Measurements from ENCODE around the gene FAM107B.
"Not testable (repeated sequence)": the region's sequence is repeated elsewhere in the genome, so short reads cannot be mapped to it uniquely, and the experiment has no call there.

Gene FAM107B

DNA sequence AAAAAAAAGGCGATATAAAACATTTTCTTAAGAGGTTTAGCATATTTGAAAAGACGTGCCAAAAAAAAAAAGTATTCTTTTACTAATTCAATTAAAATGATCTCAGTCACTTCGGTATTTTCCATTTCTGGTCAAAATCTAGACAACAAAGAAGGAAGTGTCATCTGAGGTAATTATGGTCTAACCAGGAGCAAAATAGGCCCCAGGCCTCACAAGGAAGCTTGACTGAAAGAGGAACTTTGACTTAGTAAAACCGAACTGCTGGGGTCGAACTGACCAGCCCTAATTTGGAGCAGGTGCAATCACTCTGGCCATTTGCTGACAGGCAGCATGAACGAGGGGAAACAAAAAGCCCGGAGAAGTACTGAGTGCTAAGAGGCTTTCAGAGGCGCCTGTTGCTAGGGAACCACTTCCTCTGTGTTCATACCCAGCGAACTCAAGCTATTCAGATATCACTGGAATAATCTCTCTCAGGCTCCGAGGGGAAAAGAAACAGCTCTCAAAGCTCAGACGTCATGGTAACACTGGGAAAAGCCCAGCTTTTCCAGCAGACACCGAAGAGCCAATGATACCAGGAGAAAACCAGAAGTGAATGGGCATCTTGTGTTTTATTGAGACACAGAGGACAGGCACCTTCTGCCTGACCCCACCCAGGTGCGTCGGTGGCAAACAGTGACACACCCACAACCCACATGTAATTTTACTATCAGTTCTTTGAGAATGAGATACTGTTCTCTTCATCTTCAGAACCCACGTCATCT is 126.5 kb downstream of the FAM107B start:
- H3K36me3 ChIP-seq (ENCODE audit: control insufficient read depth, insufficient read depth, low read length, severe bottlenecking) = no peaks in the 10 kb centered on the region
- peak overlapping the region; percentile 26 for H3K4me3 ChIP-seq (ENCODE audit: low read length)
- H3K27me3 ChIP-seq (replicated peaks; ENCODE audit: control insufficient read depth, insufficient read depth, low read length) = no peaks in the 10 kb centered on the region
- DNase-seq (ENCODE audit: low read depth) = peak; percentile 77
- H3K9me3 ChIP-seq (ENCODE audit: control insufficient read depth, low read length) = peaks cover 2% of the 10 kb centered on the region
- peaks cover 13% of the 10 kb centered on the region for H3K4me1 ChIP-seq (ENCODE audit: control insufficient read depth, insufficient read depth, low read length)
- H3K9ac ChIP-seq (ENCODE audit: low read length) = no peak overlapping the region

GRCh38 chr10:14645239-14645960 is 129.3 kb downstream of the FAM107B start:
- H3K9ac ChIP-seq (ENCODE audit: low read length) = no peak overlapping the region
- H3K9me3 ChIP-seq (ENCODE audit: control insufficient read depth, low read length) = peaks cover 18% of the 10 kb centered on the region
- no peaks in the 10 kb centered on the region for H3K36me3 ChIP-seq (ENCODE audit: control insufficient read depth, insufficient read depth, low read length, severe bottlenecking)
- peaks cover 10% of the 10 kb centered on the region for H3K4me1 ChIP-seq (ENCODE audit: control insufficient read depth, insufficient read depth, low read length)
- DNase-seq (ENCODE audit: low read depth) = no peak
- H3K4me3 ChIP-seq (ENCODE audit: low read length) = no peak overlapping the region
- H3K27me3 ChIP-seq (replicated peaks; ENCODE audit: control insufficient read depth, insufficient read depth, low read length) = peaks cover 11% of the 10 kb centered on the region

GRCh38 chr10:14639637-14640036 is 135.1 kb downstream of the FAM107B start:
- H3K36me3 ChIP-seq (ENCODE audit: control insufficient read depth, insufficient read depth, low read length, severe bottlenecking) = no peaks in the 10 kb centered on the region
- no peaks in the 10 kb centered on the region for H3K4me1 ChIP-seq (ENCODE audit: control insufficient read depth, insufficient read depth, low read length)
- peaks cover 37% of the 10 kb centered on the region for H3K27me3 ChIP-seq (replicated peaks; ENCODE audit: control insufficient read depth, insufficient read depth, low read length)
- H3K9ac ChIP-seq (ENCODE audit: low read length) = no peak overlapping the region
- H3K9me3 ChIP-seq (ENCODE audit: control insufficient read depth, low read length) = peaks cover 18% of the 10 kb centered on the region
- DNase-seq (ENCODE audit: low read depth) = no peak
- H3K4me3 ChIP-seq (ENCODE audit: low read length) = no peak overlapping the region

GRCh38 chr10:14635043-14635710 is 139.5 kb downstream of the FAM107B start:
- Histone ChIP-seq H3K4me3 (ENCODE audit: low read length) (no peak overlapping the region), H3K9me3 (ENCODE audit: control insufficient read depth, low read length) (no peaks in the 10 kb centered on the region), H3K4me1 (ENCODE audit: control insufficient read depth, insufficient read depth, low read length) (no peaks in the 10 kb centered on the region), H3K27me3 (replicated peaks; ENCODE audit: control insufficient read depth, insufficient read depth, low read length) (peaks cover 23% of the 10 kb centered on the region), H3K9ac (ENCODE audit: low read length) (no peak overlapping the region), H3K36me3 (ENCODE audit: control insufficient read depth, insufficient read depth, low read length, severe bottlenecking) (no peaks in the 10 kb centered on the region)
- DNase-seq (ENCODE audit: low read depth) = no peak

DNA sequence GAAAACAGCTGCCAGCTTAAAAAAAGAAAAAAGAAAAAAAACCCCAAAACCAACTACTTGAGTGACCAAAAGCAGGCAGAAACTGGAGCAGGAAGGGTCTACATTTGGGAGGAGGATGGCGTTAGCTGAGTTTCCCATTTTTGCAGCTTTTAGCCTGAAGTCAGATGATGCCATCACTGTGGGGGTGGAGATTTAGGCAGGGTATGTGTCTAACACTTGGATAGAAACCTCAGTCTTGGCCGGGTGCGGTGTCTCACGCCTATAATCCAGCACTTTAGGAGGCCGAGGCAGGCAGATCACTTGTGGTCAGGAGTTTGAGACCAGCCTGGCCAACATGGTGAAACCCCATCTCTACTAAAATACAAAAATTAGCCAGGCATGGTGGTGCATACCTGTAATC is 140.1 kb downstream of the FAM107B start:
- peaks cover 17% of the 10 kb centered on the region for H3K27me3 ChIP-seq (replicated peaks; ENCODE audit: control insufficient read depth, insufficient read depth, low read length)

DNA sequence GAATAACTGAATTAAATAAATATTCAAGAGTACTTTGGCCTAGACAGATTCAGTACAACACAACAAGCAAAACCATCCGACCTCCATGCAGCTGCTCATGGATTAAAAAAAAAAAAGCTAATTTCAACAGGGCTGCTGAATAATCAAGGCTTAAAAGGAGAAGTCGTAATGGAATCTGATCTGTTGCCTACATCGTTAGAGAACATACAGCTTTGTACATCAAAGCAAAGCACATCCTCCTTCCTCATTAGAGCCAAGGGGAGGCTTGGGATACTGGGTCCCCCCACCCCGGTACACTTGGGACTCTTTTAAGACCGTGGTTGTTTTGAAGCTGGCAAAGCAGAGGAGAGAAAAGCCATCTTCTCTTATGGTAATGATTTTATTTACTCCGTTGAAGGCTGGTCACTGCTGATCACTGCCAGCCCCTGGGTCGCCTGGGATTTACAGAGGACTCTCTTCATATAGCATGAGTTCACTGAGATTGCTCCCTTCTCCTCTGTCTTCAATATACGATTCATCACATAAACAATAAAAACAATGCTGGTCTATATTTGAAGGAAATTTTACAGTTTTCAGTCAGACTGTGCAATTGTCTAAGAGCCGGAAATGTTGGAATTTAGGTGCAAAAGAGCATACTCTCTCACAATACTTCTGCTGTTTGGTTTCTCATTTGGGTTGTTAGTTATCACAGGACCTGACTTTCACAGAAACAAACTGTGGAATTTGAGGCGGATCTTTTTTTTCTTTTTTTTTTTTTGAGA is 148.8 kb downstream of the FAM107B start:
- no peaks in the 10 kb centered on the region for H3K27me3 ChIP-seq (replicated peaks; ENCODE audit: control insufficient read depth, insufficient read depth, low read length)
- no peaks in the 10 kb centered on the region for H3K36me3 ChIP-seq (ENCODE audit: control insufficient read depth, insufficient read depth, low read length, severe bottlenecking)
- peaks cover 8% of the 10 kb centered on the region for H3K4me1 ChIP-seq (ENCODE audit: control insufficient read depth, insufficient read depth, low read length)
- no peak overlapping the region for H3K9ac ChIP-seq (ENCODE audit: low read length)
- H3K4me3 ChIP-seq (ENCODE audit: low read length) = no peak overlapping the region
- H3K9me3 ChIP-seq (ENCODE audit: control insufficient read depth, low read length) = no peaks in the 10 kb centered on the region
- no peak for DNase-seq (ENCODE audit: low read depth)

More for the DNA sequence above, 140.1 kb downstream of the FAM107B start:
- DNase-seq (ENCODE audit: low read depth); H3K9ac ChIP-seq (ENCODE audit: low read length); H3K36me3 ChIP-seq (ENCODE audit: control insufficient read depth, insufficient read depth, low read length, severe bottlenecking); H3K4me3 ChIP-seq (ENCODE audit: low read length); H3K4me1 ChIP-seq (ENCODE audit: control insufficient read depth, insufficient read depth, low read length); H3K9me3 ChIP-seq (ENCODE audit: control insufficient read depth, low read length): not testable (repeated sequence)

- H3K4me3 ChIP-seq (ENCODE audit: low read length) = no peak overlapping the region
These were observed 149.5 kb downstream of the FAM107B start for GRCh38 chr10:14625192-14625631.

DNA sequence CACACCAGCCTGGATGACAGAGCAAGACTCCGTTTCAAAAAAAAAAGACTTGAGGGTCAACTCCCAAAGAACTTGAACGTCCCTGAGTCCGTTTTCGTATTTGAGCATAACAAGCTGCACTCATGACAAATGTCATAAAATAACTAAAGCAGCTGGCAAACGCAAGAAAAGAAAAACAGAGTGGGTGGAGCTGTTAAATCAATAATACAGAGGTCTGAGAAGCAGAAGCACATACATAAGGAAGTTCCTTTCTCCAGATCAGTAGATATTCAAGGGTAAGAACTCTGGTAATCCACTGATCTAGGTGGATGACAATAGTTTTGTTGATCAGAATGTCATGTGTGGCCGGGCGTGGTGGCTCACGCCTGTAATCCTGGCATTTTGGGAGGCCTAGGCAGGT is 150.1 kb downstream of the FAM107B start:
- DNase-seq (ENCODE audit: low read depth) = no peak
- Histone ChIP-seq H3K9me3 (ENCODE audit: control insufficient read depth, low read length) (no peaks in the 10 kb centered on the region), H3K36me3 (ENCODE audit: control insufficient read depth, insufficient read depth, low read length, severe bottlenecking) (no peaks in the 10 kb centered on the region), H3K27me3 (replicated peaks; ENCODE audit: control insufficient read depth, insufficient read depth, low read length) (no peaks in the 10 kb centered on the region), H3K4me3 (ENCODE audit: low read length) (no peak overlapping the region), H3K4me1 (ENCODE audit: control insufficient read depth, insufficient read depth, low read length) (peaks cover 12% of the 10 kb centered on the region), H3K9ac (ENCODE audit: low read length) (no peak overlapping the region)

More at GRCh38 chr10:14625192-14625631, 149.5 kb downstream of the FAM107B start:
- no peaks in the 10 kb centered on the region for H3K27me3 ChIP-seq (replicated peaks; ENCODE audit: control insufficient read depth, insufficient read depth, low read length)
- H3K9me3 ChIP-seq (ENCODE audit: control insufficient read depth, low read length) = no peaks in the 10 kb centered on the region
- H3K4me1 ChIP-seq (ENCODE audit: control insufficient read depth, insufficient read depth, low read length) = peaks cover 12% of the 10 kb centered on the region
- no peak overlapping the region for H3K9ac ChIP-seq (ENCODE audit: low read length)
- no peak for DNase-seq (ENCODE audit: low read depth)
- no peaks in the 10 kb centered on the region for H3K36me3 ChIP-seq (ENCODE audit: control insufficient read depth, insufficient read depth, low read length, severe bottlenecking)

DNA sequence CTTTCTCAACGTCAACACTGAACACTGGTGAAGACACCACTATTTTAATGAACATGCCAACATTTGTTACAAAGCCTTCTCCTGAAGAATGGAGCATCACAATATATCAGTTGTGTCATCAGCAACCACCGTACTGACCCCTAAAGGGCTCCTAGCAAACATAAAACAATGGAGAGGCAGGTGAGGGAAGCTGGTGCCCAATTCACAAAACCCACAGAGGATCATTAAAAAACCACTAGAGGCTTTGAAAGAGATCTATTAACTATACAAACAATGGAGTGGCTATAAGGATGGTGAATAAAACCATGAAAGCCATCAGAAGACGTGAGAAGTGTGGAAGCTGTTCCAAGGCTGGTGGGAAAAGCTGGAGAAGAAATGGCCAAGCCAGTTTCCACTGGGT is 150.8 kb downstream of the FAM107B start:
- Histone ChIP-seq H3K4me3 (ENCODE audit: low read length) (no peak overlapping the region), H3K9me3 (ENCODE audit: control insufficient read depth, low read length) (no peaks in the 10 kb centered on the region), H3K36me3 (ENCODE audit: control insufficient read depth, insufficient read depth, low read length, severe bottlenecking) (no peaks in the 10 kb centered on the region), H3K27me3 (replicated peaks; ENCODE audit: control insufficient read depth, insufficient read depth, low read length) (no peaks in the 10 kb centered on the region), H3K9ac (ENCODE audit: low read length) (no peak overlapping the region), H3K4me1 (ENCODE audit: control insufficient read depth, insufficient read depth, low read length) (peaks cover 12% of the 10 kb centered on the region)
- no peak for DNase-seq (ENCODE audit: low read depth)

DNA sequence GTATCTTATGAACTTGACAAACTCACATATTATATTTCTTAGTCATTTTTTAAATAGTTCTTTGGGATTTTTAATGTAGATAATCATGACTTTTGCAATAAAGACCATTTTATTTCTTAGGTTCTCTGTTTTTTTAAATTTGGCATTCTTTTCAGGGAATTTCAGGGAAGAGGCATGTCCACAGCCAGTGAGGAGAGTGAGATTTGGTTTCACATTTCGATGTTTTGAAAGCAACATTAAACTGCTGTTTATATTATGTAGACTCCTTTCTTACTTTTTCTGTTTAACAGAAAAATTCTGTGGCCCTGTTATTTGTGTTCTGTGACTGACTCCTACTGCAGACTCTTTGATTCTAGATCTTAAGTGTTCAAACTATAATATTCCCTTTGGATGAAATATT is 153.7 kb downstream of the FAM107B start:
- peaks cover 31% of the 10 kb centered on the region for H3K4me1 ChIP-seq (ENCODE audit: control insufficient read depth, insufficient read depth, low read length)
- H3K27me3 ChIP-seq (replicated peaks; ENCODE audit: control insufficient read depth, insufficient read depth, low read length) = no peaks in the 10 kb centered on the region
- H3K4me3 ChIP-seq (ENCODE audit: low read length) = peak overlapping the region; percentile 44
- peak overlapping the region; percentile 51 for H3K9ac ChIP-seq (ENCODE audit: low read length)
- no peaks in the 10 kb centered on the region for H3K9me3 ChIP-seq (ENCODE audit: control insufficient read depth, low read length)
- DNase-seq (ENCODE audit: low read depth) = peak; percentile 73
- H3K36me3 ChIP-seq (ENCODE audit: control insufficient read depth, insufficient read depth, low read length, severe bottlenecking) = no peaks in the 10 kb centered on the region

DNA sequence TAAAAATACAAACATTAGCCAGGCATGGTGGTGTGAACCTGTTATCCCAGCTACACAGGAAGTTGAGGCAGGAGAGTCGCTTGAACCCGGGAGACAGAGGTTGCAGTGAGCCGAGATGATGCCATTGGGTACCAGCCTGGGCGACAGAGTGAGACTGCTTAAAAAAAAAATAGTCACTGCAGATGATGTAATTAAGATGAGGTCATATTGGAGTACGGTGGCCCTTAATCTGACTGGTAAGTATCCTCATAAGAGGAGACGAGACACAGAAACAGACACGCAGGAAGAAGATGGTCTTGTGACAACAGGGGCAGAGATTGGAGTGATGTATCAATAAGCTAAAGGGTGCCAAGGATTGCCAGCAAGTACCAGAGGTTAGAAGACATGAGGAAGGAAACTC is 156.0 kb downstream of the FAM107B start:
- H3K9ac ChIP-seq (ENCODE audit: low read length) = no peak overlapping the region
- DNase-seq (ENCODE audit: low read depth) = no peak
- H3K36me3 ChIP-seq (ENCODE audit: control insufficient read depth, insufficient read depth, low read length, severe bottlenecking) = no peaks in the 10 kb centered on the region
- no peaks in the 10 kb centered on the region for H3K9me3 ChIP-seq (ENCODE audit: control insufficient read depth, low read length)
- peaks cover 31% of the 10 kb centered on the region for H3K4me1 ChIP-seq (ENCODE audit: control insufficient read depth, insufficient read depth, low read length)
- no peak overlapping the region for H3K4me3 ChIP-seq (ENCODE audit: low read length)
- no peaks in the 10 kb centered on the region for H3K27me3 ChIP-seq (replicated peaks; ENCODE audit: control insufficient read depth, insufficient read depth, low read length)

All from adipocyte (in vitro differentiated cells).